NCI-H1694 treated with DMSO at 0.1 percent for 48 hours (cell line): ENCODE data around the gene GLRX5.

Experiments used
- DNase-seq: peaks from one replicate; lab custom pipeline; 2025; lab: John Stamatoyannopoulos, UW

Gene GLRX5

GRCh38 chr14:95536036-95536593, 1.3 kb downstream of the GLRX5 start:
- DNase-seq, result no peak

DNA sequence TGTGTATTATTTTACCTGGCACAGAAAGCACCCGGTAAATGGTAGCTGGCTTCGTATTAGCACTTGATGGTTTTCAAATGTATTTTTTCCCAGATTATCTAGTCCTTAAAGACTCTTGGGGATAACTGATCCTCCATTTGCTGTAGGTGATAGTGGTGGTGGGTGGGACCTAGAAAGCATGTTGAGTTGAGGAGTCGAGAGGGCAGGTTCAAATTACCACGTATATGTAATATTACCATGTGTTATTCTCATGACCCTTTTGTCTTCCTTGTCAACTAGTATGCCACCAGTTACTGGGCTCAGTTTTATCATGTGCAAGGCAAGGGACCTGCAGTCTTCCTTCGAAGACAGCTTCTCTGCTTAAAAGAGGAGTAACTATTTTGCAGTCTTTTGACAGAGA, 1.8 kb downstream of the GLRX5 start:
- no peak for DNase-seq

DNA sequence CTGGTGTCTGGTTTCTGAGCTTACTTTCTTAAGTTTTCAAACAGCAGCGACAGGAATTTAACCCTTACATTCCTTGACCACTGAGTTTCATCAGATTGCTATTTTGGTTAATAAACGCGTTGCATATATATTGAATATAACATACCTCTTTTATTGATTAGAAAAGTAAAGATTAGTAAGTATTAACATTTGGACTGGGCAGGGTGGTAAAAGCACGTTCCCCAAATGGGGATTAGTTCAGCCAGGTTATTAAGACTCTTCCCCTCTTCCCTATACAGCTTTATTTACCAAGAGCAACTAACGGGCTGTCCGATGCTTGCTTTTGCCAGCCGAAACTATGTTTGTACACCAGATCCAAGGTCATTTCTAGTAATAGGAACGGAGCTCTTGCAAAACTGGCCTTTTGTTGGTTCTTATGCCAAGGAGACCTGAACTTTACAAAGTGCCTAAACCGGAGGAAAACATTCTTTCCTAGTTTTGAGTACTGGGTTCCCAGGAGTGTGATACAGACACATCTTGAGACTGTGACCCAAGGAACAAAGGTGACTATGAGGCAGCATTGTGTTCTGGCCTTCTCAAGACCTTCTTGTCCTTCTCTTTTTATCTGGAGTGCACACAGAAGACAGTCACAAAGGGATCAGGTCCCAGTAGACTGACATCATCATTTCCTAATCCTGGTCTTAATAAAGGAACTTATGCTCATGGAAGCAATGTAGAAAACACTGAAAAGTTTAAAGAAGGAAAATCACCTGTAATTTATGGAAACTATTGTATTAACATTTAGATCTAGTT, 2.6 kb downstream of the GLRX5 start:
- DNase-seq, result no peak

DNA sequence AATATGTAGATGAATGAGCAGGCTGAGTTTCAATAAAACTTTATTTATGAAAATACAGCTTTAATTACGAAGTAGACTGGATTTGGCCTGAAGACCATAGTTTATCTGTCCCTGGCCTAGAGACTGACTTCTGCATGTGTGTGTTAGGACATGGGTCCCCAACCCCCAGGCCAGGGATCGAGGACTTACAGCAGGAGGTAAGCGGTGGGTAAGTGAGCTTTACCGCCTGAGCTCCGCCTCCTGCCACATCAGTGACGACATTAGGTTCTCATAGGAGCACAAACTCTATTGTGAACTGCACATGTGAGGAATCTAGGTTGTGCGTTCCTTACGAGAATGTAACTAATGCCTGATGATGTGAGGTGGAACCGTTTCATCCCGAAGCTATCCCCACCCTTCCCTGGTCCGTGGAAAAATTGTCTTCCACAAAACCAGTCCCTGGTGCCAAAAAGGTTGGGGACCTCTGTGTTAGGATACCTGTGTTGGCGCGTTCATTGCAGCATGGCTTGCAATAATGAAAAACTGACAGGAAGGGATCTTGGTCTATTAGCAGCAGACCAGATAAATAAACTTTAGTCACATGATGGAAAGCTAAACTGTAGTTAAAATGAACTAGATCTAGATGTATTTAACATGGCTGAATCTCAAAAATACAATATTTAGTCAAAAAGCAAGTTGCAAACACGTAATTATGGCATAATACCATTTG, 4.1 kb downstream of the GLRX5 start:
- DNase-seq, result no peak

DNA sequence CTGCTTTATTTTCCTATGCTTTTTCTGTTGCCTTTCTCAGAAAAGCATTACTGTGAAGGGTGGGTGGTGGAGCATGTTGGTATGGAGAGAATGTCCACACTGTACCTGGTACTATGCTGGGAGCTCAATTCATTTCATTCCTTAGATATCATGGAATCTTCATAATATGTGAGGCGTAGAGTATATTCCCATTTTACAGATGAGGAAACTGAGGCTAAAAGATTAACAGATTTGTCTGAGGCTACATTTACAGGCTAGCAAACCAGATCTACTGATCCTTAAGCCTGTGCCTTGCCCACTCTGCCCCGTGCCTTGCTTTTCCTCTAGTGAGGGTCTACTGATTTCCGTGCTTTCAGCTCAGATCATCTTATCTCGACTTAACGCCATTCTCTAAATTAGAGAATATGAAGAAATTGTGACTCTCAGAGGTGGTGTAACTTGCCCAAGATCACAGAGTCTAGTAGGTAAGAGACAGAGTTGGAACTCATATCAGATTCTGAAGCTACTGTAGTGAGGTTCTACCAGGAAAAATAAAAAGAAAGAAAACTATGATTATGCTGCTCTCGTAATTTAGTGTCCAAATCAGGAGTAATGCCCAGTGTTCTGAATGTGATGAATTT, 5.5 kb downstream of the GLRX5 start:
- DNase-seq, result no peak

DNA sequence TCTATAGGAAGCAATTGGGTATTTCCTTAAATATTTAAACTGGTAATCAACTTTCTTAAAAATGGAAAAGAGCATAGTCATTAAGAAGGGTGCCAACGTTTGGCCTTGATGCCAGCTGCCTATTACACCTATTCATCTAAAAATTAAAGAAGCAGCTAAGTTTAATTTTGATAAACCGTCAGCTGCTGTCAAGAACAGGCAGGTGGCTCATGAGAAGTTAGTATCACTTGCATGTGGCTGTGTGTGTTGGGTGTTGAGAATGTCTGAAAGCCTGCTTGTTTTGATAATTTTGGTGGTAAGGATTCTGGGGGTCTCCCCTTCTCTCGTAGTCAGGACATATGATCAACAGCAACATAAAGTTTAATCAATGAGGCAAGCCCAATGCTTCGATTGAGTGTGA, 6.5 kb downstream of the GLRX5 start:
- DNase-seq, result no peak

DNA sequence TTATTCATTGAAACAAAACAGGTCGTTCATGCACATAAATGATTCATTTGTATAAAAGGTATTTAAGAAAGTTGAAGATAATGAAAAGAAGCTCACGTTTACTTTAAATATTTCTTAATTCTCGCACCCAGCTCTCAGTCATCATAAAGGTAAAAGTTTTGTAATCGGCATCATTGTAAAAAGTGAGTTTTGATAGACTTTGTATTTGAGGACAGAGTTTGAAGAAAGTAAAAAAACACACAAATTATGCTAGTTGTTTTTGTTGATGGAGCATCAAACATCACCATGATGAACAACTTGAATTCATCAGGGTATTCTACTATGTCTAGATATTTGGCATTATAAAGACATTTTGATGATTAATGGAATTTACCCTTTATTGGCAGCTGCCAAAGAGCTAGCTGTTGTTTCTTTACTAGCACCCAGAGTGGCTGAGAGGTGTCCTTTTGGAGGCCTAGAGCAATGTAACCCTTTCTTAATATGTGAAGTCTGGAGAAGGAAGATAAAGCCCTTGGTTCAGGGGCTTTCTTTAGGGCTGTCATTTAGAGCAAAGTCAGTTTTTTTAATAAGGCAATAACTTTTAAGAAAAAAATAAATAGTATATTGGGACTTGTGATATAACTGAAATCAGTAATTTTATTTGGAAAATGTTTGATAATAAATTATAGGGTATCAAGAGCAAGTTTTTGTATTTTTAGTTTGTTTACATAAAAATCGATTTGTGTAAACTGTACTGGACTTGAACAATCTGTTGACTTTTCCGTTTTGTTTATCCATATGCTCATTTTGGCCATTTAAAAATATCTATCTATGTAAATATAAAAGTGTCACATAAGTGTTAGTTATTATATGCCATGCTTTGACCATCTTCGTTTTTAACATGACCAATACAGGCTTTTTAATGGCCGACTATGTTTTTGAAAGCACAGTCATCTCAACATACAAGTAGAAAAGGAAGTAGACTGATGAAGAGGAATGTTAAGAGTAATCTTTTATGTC, 7.4 kb downstream of the GLRX5 start:
- DNase-seq, result no peak

- DNase-seq, result no peak
These were observed 8.2 kb downstream of the GLRX5 start for GRCh38 chr14:95543021-95543420.

- no peak for DNase-seq
These were observed 9.7 kb downstream of the GLRX5 start for GRCh38 chr14:95544588-95544987.

- DNase-seq, result no peak
These were observed 10.8 kb downstream of the GLRX5 start for GRCh38 chr14:95545515-95546168.

DNA sequence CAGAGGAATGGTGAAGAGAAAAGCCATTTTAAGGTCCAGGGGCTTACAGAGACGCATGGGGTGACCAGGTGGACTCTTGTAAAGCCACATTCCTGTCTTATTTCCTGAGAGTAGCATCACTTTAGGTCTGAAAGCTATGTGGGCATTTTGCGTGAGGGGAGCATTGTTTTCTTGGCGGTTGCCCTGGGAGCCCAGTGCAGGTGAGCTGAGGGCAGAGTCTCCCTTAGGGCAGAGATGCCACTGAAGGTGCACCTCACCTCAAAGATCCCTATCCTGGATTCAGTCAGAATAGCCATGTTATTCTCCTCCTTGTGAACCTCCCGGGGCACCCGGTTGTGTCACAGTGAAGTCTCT, 12.4 kb downstream of the GLRX5 start:
- no peak for DNase-seq

- no peak for DNase-seq
These were observed 12.9 kb downstream of the GLRX5 start for GRCh38 chr14:95547626-95548327.

- no peak for DNase-seq
These were observed 13.6 kb downstream of the GLRX5 start for GRCh38 chr14:95548328-95548929.

GRCh38 chr14:95549656-95550585, 15.1 kb downstream of the GLRX5 start:
- no peak for DNase-seq

DNA sequence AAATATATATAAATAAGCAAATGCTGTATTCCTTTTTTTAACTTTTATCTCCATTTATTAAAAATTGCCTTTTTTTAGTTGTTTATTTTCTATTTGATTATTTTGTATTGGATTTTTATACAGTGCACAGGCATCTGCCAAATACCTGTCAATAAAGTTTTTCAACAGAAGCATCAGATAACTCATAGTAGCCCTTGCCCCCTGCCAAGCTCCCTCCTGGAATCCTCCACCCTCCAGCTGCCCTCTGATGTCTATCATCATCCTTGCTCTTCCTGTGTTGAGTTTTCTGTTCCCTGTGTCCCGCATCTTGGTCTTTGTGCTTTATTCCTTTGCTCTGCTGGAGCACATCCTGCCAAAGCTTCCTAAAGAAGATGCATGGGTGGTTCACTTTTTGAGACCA, 16.6 kb downstream of the GLRX5 start:
- no peak for DNase-seq

GRCh38 chr14:95553141-95553540, 18.3 kb downstream of the GLRX5 start:
- DNase-seq, result no peak

GRCh38 chr14:95555053-95555452, 20.2 kb downstream of the GLRX5 start:
- DNase-seq, result no peak

DNA sequence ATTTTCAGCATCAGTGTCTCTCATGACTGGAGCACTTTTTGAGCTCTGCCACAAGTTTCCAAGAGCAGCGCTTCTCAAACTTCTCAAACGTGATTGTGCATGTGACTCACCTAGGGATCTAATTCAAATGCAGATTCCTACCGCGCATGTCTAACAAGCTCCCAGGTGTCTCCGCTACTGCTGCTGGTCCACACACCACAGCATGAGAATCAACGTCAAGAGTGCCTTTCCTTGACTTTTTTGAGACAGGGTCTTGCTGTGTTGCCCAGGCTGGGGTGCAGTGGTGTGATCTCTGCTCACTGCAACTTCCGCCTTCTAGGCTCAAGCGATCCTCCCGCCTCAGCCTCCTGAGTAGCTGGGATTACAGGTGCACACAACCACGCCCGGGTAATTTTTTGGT, 22.4 kb downstream of the GLRX5 start:
- DNase-seq, result no peak

DNA sequence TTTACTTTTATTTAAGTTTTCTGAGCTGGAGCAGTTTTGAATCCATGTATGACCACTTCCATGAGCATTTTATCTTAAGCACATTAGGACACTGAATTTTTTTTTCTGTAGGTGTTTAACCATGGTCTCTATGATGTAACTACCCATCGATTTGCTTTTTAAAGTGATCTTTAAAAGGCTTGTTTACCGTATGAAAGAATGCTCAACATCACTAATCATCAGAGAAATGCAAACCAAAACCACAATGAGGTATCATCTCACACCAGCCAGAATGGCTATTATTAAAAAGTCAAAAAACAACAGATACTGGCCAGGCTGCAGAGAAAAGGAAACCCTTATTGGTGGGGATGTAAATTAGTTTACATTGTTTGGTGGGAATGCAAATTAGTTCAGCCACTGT, 23.0 kb downstream of the GLRX5 start:
- no peak for DNase-seq
